NT2/D1 (cell line): ENCODE results near the gene CA11.

ENCODE experiments used
- YY1 ChIP-seq: IDR thresholded peaks from 2 replicates; pipeline ENCODE4 v1.6.1; 2011; ENCODE audit not compliant: insufficient read length, insufficient read depth
- ZNF274 ChIP-seq: IDR thresholded peaks from 2 replicates; pipeline ENCODE4 v1.6.1; 2011; ENCODE audit warnings: mild to moderate bottlenecking, low read depth, low read length

DNA sequence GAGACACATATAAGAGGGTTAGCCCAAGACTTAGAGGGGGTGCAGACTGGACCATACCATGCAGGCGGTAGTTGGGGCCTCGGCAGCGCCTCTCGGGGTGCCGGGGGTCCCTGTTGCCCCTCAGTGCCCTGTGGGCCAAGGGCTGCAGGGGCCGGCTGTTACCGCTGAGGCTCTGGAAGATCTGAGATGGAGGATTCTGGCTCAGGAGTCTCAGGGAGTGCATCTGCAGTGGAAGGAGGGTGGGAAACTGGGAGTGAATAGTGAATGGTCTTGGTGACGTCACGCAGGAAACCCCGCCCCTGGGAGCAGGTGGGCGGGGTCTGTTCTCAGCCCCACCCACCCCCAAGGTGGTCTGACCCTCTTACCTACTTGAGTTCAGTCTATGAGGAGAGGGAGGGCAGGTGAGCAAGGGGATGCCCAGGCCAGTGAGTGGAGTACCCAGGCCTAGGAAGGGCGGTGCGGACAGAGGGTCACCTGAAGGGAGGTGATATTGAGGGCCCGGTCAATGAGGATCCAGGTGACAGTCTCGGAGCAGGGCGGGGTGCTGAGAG, 7.1 kb downstream of the CA11 start:
- TF ChIP-seq ZNF274 (no peak), YY1 (no peak)
